GM10266 (cell line): ENCODE results near the gene IFI44L.

Experiments used
- DNase-seq: peaks from one replicate; pipeline ENCODE4 v3.0.0; 2012; ENCODE audit errors: extremely low spot score
- CTCF ChIP-seq: IDR thresholded peaks from 2 replicates; pipeline ENCODE4 v1.5.1; 2012; ENCODE audit warnings: mild to moderate bottlenecking, low read depth; ENCODE audit not compliant: control insufficient read depth, insufficient read depth; ENCODE audit errors: missing control alignments

IFI44L gene

GRCh38 chr1:78681265-78681664 lies 61.0 kb downstream of the IFI44L start:
- TF ChIP-seq CTCF, result no peak
- no peak for DNase-seq

GRCh38 chr1:78682496-78682895 lies 62.2 kb downstream of the IFI44L start:
- DNase-seq, result no peak
- TF ChIP-seq CTCF, result no peak

GRCh38 chr1:78683079-78683478 lies 62.8 kb downstream of the IFI44L start:
- no peak for DNase-seq
- no peak for TF ChIP-seq CTCF

- TF ChIP-seq CTCF, result no peak
These were observed 67.1 kb downstream of the IFI44L start for GRCh38 chr1:78687315-78687714.

GRCh38 chr1:78687914-78688313 lies 67.7 kb downstream of the IFI44L start:
- no peak for TF ChIP-seq CTCF
- no peak for DNase-seq

More at GRCh38 chr1:78687315-78687714, 67.1 kb downstream of the IFI44L start:
- no peak for DNase-seq

GRCh38 chr1:78688697-78689096 lies 68.4 kb downstream of the IFI44L start:
- no peak for DNase-seq
- TF ChIP-seq CTCF, result peak; percentile 7

GRCh38 chr1:78690516-78690915 lies 70.3 kb downstream of the IFI44L start:
- no peak for DNase-seq
- no peak for TF ChIP-seq CTCF
